Measurements from ENCODE around the gene GNPAT. TPM values are rescaled to one million over a fixed set of nuclear protein-coding genes. Genes with fewer than 3 reads are reported as not detected.
A peak's percentile ranks its signal among the peaks of the same experiment; 100 is the strongest.
"Not testable (repeated sequence)": the region's sequence is repeated elsewhere in the genome, so short reads cannot be mapped to it uniquely, and the experiment has no call there.

Gene GNPAT
- total RNA-seq, 1 donor from 2014 or later, result 41.7 TPM

DNA sequence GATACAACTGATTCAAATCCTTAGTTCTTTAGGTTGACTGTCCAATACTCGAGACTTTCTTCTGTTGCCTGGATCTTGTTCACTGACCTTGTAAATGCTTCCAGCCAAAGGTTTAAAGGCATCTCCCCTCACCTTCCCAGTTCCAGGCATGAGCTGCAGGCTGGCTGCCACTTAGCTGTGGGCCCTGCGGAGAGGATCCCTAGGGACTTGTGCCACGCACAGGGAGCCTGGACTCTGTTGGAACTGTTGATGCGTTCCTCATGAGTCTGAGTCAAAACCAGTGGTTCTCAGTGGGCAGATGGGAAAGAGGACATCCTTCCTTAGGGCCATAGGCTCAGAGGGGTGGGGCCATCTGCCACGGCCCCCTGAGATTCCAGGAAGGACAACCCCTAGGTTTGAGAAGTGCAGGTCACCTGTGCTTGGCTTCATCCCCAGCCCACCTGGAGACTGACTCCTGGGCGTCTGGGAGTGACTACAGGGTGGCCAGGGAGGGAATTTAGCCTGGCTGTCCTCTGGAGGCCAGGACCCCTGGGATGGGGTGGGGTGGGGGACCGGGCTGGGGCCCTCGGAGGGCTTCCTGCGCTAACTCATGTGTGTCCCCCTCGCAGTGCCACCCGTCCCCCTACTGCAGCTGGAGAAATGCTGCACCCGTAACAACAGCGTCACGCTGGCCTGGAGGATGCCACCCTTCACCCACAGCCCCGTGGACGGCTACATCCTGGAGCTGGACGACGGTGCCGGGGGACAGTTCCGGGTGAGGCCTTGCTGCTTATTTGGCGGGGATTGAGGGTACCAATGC is 37.6 kb upstream of the GNPAT start:
- Mint-ChIP-seq H3K9me3 (no peaks in the 10 kb centered on the region), H3K36me3 (ENCODE audit: low read depth) (no peaks in the 10 kb centered on the region), H3K4me3 (no peak overlapping the region), H3K27me3 (ENCODE audit: insufficient read depth) (peaks cover 21% of the 10 kb centered on the region), H3K27ac (no peak overlapping the region), H3K4me1 (ENCODE audit: low read depth) (peaks cover 7% of the 10 kb centered on the region)
- intact Hi-C loops (cut with micrococcal nuclease), result no loop called here
- DNase-seq (ENCODE audit: low spot score), result no peak

DNA sequence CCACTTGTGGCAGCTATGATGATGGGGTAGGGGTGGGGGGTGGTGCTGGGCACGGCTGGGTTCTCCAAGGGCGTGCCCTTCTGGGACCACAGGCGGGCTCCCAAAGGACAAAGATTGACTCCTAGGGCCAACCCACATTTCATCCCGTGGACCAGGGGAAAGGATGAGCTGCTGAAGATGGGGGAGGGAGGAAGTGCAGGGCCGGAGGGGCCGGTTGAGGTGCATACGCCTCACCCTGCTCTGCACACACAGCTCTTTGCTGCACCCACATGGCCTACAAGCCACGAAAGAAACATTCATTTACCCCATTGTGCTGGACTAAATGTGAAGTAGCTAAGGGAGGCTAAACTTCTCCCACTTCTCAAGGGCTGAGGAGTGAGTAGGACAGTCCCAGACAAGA is 34.2 kb upstream of the GNPAT start:
- H3K9me3 Mint-ChIP-seq, result no peaks in the 10 kb centered on the region
- intact Hi-C loops (cut with micrococcal nuclease), result no loop called here
- H3K4me1 Mint-ChIP-seq (ENCODE audit: low read depth), result peaks cover 11% of the 10 kb centered on the region
- H3K27ac Mint-ChIP-seq, result no peak overlapping the region
- no peaks in the 10 kb centered on the region for H3K36me3 Mint-ChIP-seq (ENCODE audit: low read depth)
- no peak for DNase-seq (ENCODE audit: low spot score)
- peaks cover 13% of the 10 kb centered on the region for H3K27me3 Mint-ChIP-seq (ENCODE audit: insufficient read depth)
- H3K4me3 Mint-ChIP-seq, result no peak overlapping the region

DNA sequence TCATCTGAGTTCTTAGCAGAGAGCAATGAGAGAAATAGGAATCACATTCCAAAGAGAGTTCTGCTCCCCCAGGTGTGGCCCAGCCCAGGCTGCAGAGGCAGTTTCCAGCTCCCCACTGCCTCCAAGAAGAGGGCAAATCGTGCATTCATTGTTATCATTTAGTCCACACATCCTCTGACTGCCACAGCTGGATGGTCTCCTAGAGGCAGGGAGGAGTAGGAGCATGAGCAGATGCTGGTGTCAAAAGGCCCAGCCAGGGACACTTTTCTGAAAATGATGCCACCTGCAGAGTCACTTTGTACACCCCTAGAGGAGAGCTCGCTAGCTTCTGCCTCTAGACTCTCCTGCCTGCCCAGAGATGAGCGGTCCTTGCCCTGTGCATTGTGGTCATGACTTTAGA is 33.6 kb upstream of the GNPAT start:
- Mint-ChIP-seq H3K36me3 (ENCODE audit: low read depth) (no peaks in the 10 kb centered on the region), H3K27me3 (ENCODE audit: insufficient read depth) (peaks cover 11% of the 10 kb centered on the region), H3K27ac (no peak overlapping the region), H3K4me1 (ENCODE audit: low read depth) (peaks cover 9% of the 10 kb centered on the region), H3K9me3 (no peaks in the 10 kb centered on the region), H3K4me3 (no peak overlapping the region)
- intact Hi-C loops (cut with micrococcal nuclease), result no loop called here
- DNase-seq (ENCODE audit: low spot score), result no peak

DNA sequence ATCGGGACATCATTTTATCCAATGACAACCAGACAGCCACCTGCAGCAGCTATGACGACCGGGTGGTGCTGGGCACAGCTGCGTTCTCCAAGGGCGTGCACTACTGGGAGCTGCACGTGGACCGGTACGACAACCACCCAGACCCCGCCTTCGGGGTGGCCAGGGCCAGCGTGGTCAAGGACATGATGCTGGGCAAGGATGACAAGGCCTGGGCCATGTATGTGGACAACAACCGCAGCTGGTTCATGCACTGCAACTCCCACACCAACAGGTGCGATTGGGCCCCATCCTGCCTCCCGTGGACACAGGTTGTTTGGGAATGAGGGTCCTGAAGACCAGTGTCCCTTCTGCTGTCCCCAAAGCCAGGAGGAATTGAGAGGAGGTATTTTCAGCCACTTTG is 32.0 kb upstream of the GNPAT start:
- Mint-ChIP-seq H3K36me3 (ENCODE audit: low read depth) (no peaks in the 10 kb centered on the region), H3K27ac (no peak overlapping the region), H3K4me1 (ENCODE audit: low read depth) (peaks cover 9% of the 10 kb centered on the region), H3K4me3 (no peak overlapping the region), H3K27me3 (ENCODE audit: insufficient read depth) (peaks cover 7% of the 10 kb centered on the region), H3K9me3 (no peaks in the 10 kb centered on the region)
- intact Hi-C loops (cut with micrococcal nuclease), result no loop called here
- no peak for DNase-seq (ENCODE audit: low spot score)

DNA sequence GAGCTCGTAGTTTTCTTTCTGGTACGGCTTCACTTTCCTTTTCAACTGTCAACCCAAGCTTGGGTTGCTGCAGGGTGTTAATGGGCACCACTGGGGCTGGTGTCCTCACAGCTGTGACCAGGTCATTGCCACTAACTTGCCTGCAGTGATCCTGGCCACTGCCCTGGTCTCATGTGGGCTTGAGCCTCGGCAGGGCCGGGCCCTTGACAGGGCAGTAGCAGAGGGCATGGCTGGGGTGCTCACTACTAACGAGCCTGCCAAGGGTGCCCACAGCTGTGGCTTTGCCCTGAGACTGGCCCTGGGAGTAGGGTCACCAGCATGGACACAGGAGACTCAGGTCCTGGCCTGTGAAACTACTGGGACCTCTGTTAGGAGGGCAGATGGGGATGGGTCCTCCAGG is 31.5 kb upstream of the GNPAT start:
- Mint-ChIP-seq H3K4me1 (ENCODE audit: low read depth) (peaks cover 9% of the 10 kb centered on the region), H3K27ac (no peak overlapping the region), H3K4me3 (no peak overlapping the region), H3K27me3 (ENCODE audit: insufficient read depth) (peaks cover 3% of the 10 kb centered on the region), H3K36me3 (ENCODE audit: low read depth) (no peaks in the 10 kb centered on the region), H3K9me3 (no peaks in the 10 kb centered on the region)
- no peak for DNase-seq (ENCODE audit: low spot score)
- intact Hi-C loops (cut with micrococcal nuclease), result no loop called here

DNA sequence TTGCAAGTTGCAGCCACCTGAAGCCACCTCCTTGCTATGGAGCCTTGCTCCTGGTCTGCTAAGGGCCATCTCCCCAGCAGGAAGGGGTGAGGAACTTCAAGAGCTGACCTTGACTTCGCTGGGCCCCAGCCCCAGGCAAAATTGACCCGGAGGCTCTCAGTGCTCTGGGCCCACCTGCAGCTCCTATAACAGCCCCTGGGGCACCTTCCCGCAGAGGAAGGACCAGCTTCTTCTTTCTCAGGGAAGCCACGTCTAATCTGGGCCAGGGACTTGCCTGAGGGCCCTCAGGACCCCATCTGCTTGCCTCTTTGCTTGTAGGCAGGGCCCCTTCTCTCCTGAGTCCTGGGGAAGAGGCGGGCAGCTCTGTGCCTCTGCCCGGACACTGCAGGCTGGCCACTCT is 30.9 kb upstream of the GNPAT start:
- Mint-ChIP-seq H3K27me3 (ENCODE audit: insufficient read depth) (peaks cover 3% of the 10 kb centered on the region), H3K4me3 (no peak overlapping the region), H3K36me3 (ENCODE audit: low read depth) (no peaks in the 10 kb centered on the region), H3K27ac (no peak overlapping the region), H3K9me3 (no peaks in the 10 kb centered on the region), H3K4me1 (ENCODE audit: low read depth) (peaks cover 9% of the 10 kb centered on the region)
- intact Hi-C loops (cut with micrococcal nuclease), result loop anchor here (5.0 kb wide), 1 partner anchor 168 kb away; the partner anchor contains the start of gene FAM89A
- no peak for DNase-seq (ENCODE audit: low spot score)

DNA sequence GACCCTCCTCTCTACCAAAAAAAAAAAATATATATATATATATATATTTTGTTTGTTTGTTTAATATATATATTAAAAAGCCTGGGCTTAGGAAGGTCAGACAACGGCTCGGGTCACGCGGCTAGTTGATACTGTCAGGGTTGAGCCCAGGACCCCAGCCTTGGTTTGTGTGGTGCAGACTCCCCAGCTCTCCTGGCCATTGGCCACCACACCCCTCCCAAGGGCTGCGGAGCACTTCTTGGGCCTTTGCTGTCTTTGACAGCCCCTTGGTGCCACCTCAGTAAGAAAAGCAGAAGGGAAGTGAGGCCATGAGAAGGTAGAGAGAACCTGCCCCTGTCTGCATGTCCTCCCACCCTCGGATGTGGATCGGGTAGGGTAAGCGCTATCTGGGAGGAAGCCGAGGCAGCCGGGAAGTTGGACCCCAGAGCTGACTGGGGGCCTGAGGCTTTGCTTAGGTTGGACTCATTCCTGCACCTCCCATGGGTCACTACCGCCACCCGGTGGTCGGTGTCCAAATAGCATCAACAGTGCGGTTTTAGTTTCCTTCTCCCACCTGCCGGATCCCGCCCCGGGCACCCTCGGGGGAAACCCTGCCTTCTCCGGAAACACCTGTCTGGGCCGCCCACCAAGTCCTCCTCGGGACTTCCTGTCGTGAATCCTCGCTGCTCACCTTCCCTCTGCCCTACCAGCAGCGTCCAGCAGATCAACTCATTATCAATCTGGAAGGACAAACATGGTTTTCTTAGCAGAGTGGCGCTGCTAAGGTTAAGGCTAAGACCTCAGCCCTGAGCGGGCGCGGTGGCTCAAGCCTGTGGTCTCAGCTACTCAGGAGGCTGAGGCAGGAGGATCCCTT is 29.8 kb upstream of the GNPAT start:
- Mint-ChIP-seq H3K36me3 (ENCODE audit: low read depth) (no peaks in the 10 kb centered on the region), H3K27me3 (ENCODE audit: insufficient read depth) (peaks cover 5% of the 10 kb centered on the region), H3K27ac (peak overlapping the region; percentile 66), H3K4me1 (ENCODE audit: low read depth) (peaks cover 9% of the 10 kb centered on the region), H3K9me3 (no peaks in the 10 kb centered on the region), H3K4me3 (peak overlapping the region; percentile 82)
- peak; percentile 81 for DNase-seq (ENCODE audit: low spot score)
- intact Hi-C loops (cut with micrococcal nuclease), result loop anchor here (1.0 to 5.0 kb wide), 8 partner anchors 31 to 569 kb away; partner anchors contain the start of genes COG2, FAM89A and TTC13

DNA sequence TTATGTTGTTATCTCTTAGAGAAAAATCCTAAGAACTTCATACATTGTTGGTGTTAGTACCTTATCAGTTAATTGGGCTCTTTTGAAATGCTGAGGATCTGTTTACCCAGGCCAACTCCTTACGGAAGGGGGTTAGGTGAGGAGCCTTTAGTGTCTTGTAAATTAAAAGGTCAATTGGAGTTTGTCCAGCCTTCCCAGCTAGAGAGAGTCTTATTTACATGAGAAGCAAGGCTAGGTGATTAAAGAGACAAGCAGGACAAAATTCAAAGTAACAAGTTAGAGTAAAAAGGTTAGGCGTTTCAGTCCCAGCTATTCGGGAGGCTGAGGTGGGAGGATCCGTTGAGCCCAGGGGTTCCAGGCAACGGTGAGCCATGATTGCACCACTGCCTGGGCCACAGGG is 28.7 kb upstream of the GNPAT start:
- not testable (repeated sequence) for H3K9me3 Mint-ChIP-seq; H3K36me3 Mint-ChIP-seq (ENCODE audit: low read depth); H3K27me3 Mint-ChIP-seq (ENCODE audit: insufficient read depth); H3K4me1 Mint-ChIP-seq (ENCODE audit: low read depth); DNase-seq (ENCODE audit: low spot score); H3K4me3 Mint-ChIP-seq; H3K27ac Mint-ChIP-seq
- intact Hi-C loops (cut with micrococcal nuclease), result loop anchor here (5.0 kb wide), 1 partner anchor 170 kb away; the partner anchor contains the start of gene FAM89A

DNA sequence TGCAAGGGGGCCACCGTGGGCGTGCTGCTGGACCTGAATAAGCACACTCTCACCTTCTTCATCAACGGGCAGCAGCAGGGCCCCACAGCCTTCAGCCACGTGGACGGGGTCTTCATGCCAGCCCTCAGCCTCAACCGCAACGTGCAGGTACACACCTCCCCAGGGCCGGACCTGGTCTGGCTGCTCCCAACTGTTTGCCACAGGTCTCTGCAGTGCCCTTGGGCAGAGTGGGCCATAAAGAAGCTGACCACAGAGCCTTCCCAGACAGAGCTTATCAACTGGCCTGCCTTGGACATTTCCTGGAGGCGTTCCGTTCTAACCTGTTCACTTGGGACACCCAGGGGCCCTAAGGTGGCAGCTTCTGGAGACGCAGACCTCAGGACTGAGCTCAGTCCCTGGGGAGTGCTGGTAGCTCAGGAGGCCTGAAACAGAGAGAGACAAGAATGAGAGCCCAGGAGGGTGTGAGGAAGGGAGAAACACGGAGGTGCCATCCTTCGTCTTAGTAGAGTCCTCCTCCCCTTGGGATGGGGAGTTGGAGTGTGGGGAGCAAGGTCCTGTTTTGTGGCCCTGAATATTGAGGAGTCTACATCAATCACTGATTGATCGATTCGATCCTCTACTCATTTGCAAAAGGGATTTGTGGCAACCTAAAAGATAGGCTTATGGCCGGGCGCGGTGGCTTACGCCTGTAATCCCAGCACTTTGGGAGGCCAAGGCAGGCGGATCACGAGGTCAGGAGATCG is 27.0 kb upstream of the GNPAT start:
- no peak overlapping the region for H3K27ac Mint-ChIP-seq
- no peaks in the 10 kb centered on the region for H3K36me3 Mint-ChIP-seq (ENCODE audit: low read depth)
- no peak overlapping the region for H3K4me3 Mint-ChIP-seq
- H3K27me3 Mint-ChIP-seq (ENCODE audit: insufficient read depth), result peaks cover 9% of the 10 kb centered on the region
- intact Hi-C loops (cut with micrococcal nuclease), result loop anchor here (5.0 kb wide), 1 partner anchor 172 kb away; the partner anchor contains the start of gene FAM89A
- H3K4me1 Mint-ChIP-seq (ENCODE audit: low read depth), result peaks cover 9% of the 10 kb centered on the region
- H3K9me3 Mint-ChIP-seq, result no peaks in the 10 kb centered on the region
- no peak for DNase-seq (ENCODE audit: low spot score)

DNA sequence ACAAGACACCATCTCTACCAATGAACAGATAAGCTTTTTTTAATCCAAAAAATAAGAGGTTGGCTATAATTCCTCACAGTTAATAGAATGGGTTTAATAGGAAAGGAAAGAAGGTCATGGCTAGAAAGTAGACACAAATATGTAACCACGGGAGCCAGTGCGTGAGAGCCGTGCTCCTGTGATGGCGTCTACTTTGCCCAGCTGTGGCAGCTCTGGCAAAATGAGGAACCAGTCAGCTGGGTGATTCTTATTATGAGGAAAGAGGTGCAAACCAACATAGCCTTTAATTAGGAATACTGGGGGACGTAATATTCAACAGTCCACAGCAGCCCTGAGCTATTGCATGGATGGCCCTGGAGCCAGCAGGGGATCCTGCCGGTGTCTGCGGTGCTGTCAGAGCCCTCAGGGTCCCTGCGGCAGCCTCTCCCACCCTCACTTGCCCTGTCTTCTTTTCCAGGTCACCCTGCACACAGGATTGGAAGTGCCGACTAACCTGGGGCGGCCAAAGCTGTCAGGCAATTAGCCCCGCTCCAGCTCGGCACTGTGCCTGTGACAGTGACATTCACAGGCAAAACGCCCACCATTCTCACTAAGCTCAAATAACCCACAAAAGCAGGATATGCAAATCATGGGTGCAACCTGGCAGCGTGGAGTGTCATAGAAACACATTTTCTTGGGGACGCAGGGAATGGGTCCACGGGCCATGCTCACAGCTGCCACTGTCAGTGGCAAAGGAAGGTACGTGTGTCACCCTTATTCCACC is 25.9 kb upstream of the GNPAT start:
- no peak overlapping the region for H3K4me3 Mint-ChIP-seq
- peaks cover 9% of the 10 kb centered on the region for H3K4me1 Mint-ChIP-seq (ENCODE audit: low read depth)
- intact Hi-C loops (cut with micrococcal nuclease), result loop anchor here (5.0 kb wide), 1 partner anchor 173 kb away; the partner anchor contains the start of gene FAM89A
- no peaks in the 10 kb centered on the region for H3K36me3 Mint-ChIP-seq (ENCODE audit: low read depth)
- no peak for DNase-seq (ENCODE audit: low spot score)
- peaks cover 9% of the 10 kb centered on the region for H3K27me3 Mint-ChIP-seq (ENCODE audit: insufficient read depth)
- no peaks in the 10 kb centered on the region for H3K9me3 Mint-ChIP-seq
- H3K27ac Mint-ChIP-seq, result no peak overlapping the region

DNA sequence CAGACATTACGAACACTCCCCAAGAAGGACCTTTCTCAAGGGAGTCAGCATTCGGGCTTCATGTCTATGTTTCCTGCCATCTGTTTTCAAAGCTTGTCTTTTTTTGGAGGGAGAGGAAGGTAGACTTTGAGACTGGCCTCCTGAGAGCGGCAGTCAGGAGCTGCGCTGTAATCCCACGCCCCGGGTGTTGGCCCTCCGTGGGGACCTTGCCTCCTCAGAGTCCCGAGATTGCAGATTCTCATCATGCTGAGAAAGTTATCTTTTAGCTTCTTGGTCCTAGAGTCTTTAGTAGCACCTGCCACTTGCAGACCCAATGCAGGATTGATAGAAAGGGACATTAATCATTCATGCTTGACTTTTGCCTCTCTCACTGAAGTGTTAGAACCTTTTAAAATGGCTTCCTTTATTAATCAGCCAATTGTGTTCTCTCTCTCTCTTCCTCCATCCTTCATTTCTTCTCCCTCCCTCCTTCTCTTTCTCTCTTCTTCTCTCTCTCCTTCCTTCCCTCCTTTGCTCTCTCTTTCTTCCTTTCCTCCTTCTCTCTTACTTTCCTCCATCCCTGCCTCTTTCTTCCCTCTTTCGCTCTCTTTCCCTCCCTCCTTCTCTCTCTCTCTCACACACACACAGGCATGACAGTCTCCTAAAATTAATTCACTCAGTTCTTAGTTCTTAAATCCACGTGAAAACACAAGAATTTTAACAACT is 25.2 kb upstream of the GNPAT start:
- H3K4me1 Mint-ChIP-seq (ENCODE audit: low read depth), result peaks cover 9% of the 10 kb centered on the region
- intact Hi-C loops (cut with micrococcal nuclease), result no loop called here
- no peak for DNase-seq (ENCODE audit: low spot score)
- no peak overlapping the region for H3K27ac Mint-ChIP-seq
- no peaks in the 10 kb centered on the region for H3K36me3 Mint-ChIP-seq (ENCODE audit: low read depth)
- H3K27me3 Mint-ChIP-seq (ENCODE audit: insufficient read depth), result peaks cover 9% of the 10 kb centered on the region
- H3K4me3 Mint-ChIP-seq, result no peak overlapping the region
- no peaks in the 10 kb centered on the region for H3K9me3 Mint-ChIP-seq

DNA sequence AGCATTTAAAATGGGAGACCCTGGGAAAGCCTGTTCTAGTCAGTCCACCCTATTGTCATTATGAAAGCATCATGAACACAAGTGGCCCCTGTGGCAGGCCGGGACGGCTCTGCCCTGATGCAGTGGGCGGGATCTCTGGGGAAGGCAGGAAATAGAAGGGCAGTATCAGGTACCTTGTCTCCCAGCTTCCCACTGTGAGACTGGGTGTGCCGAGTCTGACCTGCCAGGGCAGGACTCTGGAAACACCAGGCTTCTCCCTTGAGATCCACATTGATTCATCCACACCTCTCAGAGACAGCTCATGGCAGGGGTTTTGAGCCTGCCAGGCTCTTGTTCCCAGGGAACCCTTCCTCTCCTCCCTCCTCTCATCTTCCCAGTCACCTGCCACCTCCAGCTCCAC is 24.5 kb upstream of the GNPAT start:
- peaks cover 9% of the 10 kb centered on the region for H3K27me3 Mint-ChIP-seq (ENCODE audit: insufficient read depth)
- H3K4me3 Mint-ChIP-seq, result no peak overlapping the region
- H3K9me3 Mint-ChIP-seq, result no peaks in the 10 kb centered on the region
- intact Hi-C loops (cut with micrococcal nuclease), result no loop called here
- H3K4me1 Mint-ChIP-seq (ENCODE audit: low read depth), result peaks cover 3% of the 10 kb centered on the region
- no peak overlapping the region for H3K27ac Mint-ChIP-seq
- DNase-seq (ENCODE audit: low spot score), result no peak
- H3K36me3 Mint-ChIP-seq (ENCODE audit: low read depth), result no peaks in the 10 kb centered on the region

Data from activated T-helper 1 cell treated with anti-CD3 and anti-CD28 coated beads, Interleukin-12 subunit alpha, Interleukin-12 subunit beta, Interleukin-2, Interleukin-4 antibody, amounts not matched to agents 30 ng/mL and 10 ng/mL and 1 ng/mL, durations not matched to agents 14 hours and 24 hours and 36 hours (primary cell).